HG03378 (cell line): ENCODE data around the gene FAM3D.

Experiments used
- ATAC-seq: cut with Tn5 transposase; IDR thresholded peaks from one replicate; pipeline ENCODE4 v1.9.1; 2021; ENCODE audit warnings: mild to moderate bottlenecking, moderate library complexity; ENCODE audit not compliant: unreplicated experiment

Gene FAM3D

GRCh38 chr3:58657571-58658141 is 8.9 kb downstream of the FAM3D start:
- ATAC-seq, result no peak

DNA sequence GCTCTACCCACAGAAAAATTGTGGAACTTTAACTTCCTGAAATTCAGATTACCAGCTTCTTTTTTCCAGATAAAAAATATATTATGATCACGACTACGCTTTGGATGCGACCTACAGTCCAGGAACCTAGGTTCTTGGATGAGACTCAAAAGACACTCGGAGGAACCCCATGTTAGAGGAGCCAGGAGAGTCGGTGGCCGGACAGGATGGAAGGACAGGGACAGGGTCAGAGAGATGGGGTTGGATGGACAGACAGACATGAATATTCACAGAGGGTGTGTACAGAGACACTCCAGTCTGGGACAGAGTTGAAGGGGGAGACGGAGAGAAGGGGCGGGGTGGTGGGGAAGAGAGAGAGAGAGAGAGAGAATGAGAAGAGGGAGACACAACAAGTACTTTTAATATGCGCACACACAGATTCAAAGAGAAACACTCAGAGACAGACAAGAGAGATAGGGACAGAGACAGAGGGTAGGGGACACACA is 9.5 kb downstream of the FAM3D start:
- ATAC-seq, result no peak

DNA sequence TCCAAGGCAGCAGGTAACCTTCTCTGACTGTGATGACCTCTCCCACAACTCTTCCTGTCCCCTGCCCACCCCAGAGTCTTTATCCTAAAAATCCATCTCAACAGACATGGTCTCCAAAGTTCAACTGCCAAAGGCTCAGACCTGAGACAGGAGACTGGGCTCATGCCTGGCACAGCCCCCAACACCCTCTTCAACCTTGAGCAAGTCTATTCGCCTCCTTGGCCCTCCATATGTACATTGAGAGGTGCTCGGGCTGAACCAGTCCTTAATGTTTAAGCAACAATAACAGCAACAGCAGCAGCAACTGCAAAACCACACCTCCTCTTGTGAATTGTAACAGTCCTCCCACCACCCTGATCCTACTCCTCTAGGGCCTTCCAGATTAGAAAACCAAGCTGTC is 9.9 kb downstream of the FAM3D start:
- no peak for ATAC-seq

DNA sequence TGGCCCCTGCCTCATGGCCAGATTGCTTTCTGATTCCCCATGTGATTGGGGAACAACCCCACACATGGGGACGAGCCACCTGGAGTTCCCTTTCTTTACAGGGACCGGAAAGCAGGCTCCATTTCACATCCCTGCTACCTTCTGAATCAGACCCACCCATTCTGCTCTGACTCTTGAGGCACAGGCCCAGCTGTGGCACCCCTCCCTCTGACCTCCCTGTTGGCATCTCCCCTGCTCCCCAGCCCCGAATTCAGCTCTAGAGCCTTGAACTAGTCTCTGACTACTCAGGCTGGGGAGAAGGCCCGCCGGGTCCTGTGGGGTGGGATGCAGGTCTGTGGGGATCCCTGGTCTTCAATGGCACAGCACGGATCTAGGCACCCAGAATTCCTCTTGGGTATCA is 12.1 kb downstream of the FAM3D start:
- no peak for ATAC-seq

DNA sequence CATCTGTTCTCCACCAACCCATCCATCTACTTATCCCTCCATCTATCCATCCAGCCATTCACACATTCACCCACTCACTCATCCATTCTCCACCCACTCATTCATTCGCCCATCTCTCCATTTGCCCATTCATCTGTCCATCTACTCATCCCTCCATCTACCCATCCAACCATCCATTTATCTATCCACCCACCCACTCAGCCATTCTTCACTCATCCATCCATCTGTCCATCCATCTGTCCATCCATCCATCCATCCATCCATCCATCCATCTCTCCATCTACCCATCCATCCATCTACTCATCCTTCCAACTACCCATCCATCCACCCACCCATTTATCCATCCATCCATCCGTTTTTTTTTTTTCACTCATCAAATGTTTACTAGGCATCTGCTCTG is 13.9 kb downstream of the FAM3D start:
- ATAC-seq, result no peak

DNA sequence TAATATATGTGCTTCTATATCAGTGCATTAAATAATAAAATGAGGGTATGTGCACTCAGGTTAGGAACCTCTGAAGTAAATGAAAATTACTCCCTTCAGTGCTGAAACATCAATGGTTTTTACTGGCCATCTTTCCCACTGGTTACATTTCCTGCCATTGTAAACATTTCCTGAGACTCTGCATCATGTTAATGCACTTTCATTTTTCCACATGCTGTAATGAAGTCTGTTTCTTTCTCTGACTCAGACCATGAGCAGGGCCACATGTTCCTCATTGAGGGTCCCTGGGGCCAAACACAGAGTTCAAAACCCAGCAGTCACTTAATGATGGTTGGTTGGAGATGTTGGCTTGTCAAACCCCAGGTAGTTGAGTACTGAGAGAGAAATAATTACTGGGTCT is 15.3 kb downstream of the FAM3D start:
- ATAC-seq, result no peak

DNA sequence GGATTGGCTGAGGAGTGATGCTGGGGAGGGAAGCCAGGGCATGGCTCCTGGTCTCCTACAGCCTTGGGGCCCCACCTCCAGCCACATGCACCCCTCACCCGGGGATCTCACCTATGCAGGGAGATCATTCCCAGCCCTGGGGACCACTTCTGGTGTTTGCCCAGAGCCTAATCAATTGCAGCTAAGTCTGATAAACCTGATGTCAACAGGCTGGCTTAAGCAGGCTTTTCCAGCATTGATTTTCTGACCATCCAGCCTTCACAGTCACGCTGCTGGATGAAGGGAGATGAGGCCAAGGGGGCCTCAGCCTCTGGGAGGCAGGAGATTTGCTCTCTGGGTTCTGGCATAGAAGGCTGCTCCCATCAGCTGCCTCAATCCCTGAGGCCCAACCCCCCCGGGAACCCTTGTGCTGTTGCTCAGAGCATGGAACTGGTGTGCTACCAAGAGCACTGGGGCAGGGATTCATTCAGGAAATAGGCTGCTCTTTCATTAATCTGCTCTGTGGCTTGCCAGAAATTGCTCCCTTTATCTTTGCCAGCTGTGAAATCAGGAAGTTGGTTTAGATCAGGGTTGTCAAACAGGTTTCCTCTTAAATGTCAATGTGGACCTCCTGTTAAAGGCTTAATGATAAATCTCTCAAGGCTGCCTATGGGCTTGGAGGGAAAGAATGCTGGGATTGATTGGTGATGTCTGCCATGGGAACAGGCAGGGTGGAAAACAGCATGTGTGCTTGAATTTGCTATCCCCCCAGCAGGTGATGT is 19.0 kb downstream of the FAM3D start:
- no peak for ATAC-seq

DNA sequence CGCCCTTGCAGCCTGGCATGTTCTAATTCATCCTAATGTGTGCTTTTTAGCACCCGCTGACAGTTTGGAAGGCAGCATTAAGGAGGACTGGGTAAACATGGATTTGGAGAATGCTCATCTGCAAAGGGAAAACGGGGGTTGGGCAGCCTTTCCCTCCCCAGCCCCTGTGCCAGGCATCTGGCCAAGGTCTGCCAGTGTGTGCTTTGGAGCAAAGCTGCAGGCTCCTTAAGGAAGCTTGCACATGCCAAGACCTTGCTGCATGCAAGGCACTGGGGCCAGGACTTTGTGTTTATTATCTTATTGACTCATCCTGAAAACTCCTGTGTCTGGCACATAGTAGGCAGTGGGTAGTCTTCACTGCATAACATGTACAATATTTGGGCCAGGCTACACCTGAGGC is 20.1 kb downstream of the FAM3D start:
- no peak for ATAC-seq

DNA sequence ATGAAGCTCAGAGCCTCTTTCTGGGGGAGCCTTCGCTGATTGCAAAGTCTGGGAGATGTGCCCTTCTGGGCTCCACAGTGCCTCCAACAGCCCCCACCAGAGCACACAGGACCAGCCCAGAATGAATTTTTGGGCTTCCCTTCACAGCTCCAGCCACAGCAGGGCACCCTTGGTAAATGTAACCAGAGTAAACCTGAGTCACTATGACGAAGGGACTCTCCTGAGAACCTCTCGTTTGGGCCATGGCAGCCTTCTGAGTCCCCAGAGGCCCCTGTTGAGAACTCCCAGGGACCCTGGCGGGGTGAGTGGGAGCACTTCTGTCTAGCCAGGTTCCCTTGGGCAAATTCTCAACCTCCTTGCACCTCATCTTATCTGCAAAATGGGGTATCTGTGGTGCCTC is 20.8 kb downstream of the FAM3D start:
- ATAC-seq, result peak; percentile 49

DNA sequence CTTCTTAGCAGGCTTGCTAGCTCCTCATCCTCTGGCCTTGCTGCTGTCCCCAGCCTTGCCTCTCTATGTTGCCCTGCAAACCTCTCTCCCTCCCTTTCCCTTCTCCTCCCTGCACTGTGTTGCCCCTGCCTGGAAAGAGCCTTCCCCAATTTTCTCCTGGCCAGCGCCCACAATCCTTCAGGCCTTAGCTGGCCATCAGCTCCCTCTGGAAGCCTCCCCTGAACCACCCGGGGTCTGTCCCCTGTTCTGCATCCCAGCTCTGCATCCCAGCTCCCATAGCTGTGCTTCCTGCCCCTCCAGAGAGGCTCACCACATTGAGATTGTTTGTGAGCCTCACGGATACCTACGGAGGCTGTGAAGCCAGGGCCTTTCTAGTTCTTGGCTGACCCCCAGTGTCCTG is 23.7 kb downstream of the FAM3D start:
- no peak for ATAC-seq

DNA sequence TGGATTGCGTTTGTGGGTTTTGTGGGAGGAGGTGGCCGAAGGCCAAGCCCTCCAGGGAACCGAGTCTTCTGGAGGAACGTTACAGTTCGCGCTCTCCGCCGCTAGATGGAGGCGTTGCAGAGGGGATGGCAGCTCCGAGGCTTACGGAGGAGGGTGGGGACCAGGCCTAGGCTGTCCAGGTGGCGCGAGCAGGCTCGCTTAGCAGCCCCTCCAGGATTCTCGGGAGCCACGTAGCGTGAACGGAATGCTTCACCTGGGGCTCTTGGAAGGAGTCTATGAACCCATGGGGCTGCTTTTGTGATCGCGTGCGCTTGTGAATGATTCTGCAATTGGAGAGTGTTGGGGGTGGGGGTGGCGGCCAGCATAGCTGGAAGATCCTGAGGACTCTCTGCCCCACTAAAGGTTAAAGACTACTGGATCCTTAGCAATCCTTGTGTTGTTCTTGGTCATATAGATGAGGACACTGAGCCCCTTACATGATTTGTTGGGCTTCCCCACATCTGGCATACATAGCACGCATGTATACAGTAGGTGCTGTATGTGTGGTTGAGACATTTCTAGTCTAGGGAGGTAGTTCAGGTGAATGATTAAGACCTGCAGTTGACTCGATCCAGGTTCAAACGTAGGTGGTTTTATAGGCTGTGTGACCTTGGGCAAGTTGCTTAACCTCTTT is 25.7 kb downstream of the FAM3D start:
- ATAC-seq, result no peak

GRCh38 chr3:58639842-58640241 is 26.7 kb downstream of the FAM3D start:
- no peak for ATAC-seq

DNA sequence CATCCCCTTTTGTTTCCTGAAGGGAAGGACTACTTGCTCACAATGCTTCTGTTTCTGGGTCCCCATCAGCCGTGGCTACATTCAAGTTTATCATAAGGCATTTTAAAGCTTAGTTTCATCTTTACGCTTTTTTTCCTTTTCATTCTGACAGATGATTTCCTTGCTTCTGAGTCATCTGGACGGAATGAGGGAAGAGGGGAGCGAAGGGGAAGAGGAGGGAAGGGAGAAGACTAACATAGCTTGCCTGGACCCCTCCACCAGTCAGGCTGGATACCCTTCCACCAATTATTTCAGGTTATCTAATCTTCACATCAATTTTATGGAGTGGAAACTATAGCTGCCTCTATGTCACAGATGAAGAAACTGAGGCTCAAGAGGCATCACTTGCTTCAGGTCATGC is 27.6 kb downstream of the FAM3D start:
- ATAC-seq, result no peak

- ATAC-seq, result no peak
Observed at GRCh38 chr3:58638591-58638990, 28.0 kb downstream of the FAM3D start.

DNA sequence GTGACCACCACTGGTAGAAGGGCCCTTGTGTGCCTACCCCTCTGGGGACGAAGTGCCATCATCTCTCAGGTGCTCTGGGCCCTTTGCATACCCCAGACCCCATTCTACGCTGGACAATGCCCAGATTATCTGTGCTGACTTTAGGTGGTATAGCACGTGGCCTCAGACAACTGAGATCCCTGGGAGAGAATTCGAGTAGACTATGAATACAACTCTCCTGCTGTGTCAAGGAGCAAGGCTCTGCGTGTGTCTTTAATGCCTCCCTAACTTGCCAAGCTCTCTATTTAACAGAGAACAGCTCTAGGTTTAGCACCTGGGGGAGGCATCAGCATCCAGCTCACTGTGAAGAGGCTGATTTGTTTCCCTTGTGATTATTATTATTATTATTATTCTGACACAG is 29.1 kb downstream of the FAM3D start:
- ATAC-seq, result no peak

DNA sequence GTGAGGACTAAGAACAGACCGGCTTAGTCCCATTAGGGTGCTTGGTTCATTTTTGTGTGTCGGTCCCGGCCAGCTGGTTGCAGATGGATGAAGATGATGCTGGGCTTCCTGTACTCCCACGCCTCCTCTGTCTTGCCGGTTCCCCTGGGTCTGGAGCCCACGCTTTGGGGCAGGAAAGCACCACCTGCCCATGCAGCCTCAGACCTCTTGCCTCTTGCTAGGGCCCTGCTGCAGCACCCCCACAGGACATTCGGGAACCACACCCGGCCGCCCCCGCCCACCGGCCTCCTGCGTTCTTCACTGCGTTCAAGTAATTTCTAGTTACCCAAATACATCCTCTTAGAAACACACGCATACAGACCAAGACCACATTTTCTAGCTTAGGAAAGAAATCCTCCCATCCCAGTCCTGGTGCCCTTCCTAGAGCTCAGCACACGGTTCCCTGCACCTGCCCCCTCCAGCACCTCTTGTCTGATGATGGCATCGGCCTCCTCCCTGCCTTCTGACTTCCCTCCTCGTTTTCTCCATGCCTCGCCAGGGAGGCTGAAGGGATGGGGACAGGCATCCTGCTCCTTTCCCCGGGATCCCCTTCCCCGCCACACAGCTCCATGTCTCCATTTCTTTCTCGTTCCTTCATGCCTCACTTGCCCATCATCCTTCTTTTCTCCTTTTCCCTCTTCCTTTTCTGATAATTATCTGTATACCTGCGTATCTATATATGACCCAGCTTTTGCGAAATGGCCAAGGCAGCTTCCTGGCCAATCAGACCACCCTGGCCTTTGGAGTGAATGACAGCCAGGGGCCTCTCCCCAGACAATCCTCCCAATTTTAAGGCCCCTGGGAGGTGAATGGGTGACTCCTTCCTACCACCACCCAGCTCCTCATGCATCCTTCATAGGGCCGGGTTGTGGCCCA is 30.9 kb downstream of the FAM3D start:
- ATAC-seq, result no peak

GRCh38 chr3:58633157-58633865 is 33.3 kb downstream of the FAM3D start:
- ATAC-seq, result no peak

- no peak for ATAC-seq
Observed at GRCh38 chr3:58631742-58632141, 34.8 kb downstream of the FAM3D start.

DNA sequence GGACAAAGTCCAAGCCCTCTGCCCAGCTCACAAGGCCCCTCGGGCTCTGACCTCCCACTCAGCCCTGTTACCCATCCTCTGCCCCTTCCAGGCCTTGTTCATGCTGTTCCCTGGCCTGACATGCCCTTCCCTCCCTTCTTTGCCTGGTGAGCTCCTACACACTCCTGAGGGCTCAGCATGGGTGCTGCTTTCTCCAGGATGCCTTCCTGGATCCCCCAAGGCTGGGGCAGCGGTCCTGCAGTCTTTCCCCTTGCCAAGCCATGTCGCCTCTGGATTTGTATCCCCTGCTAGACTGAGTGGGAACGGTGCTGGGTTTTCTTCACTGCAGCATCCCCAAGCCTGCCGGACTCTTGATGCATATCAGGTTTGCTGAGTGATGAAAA is 35.9 kb downstream of the FAM3D start:
- no peak for ATAC-seq

GRCh38 chr3:58630076-58630709 is 36.4 kb downstream of the FAM3D start:
- no peak for ATAC-seq
